ENCODE data around the gene NHP2. TPM values are rescaled to one million over a fixed set of nuclear protein-coding genes. Genes with fewer than 3 reads are reported as not detected.
A peak's percentile ranks its signal among the peaks of the same experiment; 100 is the strongest.

The NHP2 gene
- total RNA-seq, 1 experiment from 2014 or later = 232 TPM

DNA sequence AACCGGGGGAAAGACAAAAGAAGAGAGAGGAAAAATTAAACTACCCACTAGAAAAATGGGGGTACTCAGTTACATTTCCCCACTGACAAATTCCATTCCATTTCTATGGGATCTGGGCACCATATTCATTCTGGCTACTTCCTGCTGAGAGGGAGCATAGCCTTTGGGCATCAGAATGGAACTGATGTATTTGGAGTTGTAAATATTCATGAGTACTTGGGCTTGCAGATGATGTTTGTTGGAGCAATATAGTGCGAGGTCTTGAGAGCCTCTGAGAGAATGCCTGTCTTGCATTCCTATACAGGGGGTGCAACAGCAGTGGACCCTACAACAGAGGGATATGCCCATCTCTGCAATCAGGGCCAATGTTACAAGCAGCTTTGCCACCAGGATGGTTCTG, 16.8 kb upstream of the NHP2 start:
- intact Hi-C loops (cut with micrococcal nuclease; ENCODE audit: unreplicated experiment) = no loop called here
- Histone ChIP-seq H3K36me3 (ENCODE audit: insufficient read depth, low read length, poor library complexity, severe bottlenecking) (no peaks in the 10 kb centered on the region), H3K9me3 (ENCODE audit: low read depth, low read length, poor library complexity, severe bottlenecking) (no peaks in the 10 kb centered on the region), H3K27me3 (replicated peaks; ENCODE audit: insufficient read depth, low read depth, low read length, poor library complexity) (no peaks in the 10 kb centered on the region), H3K4me1 (ENCODE audit: insufficient read depth, low read length, poor library complexity, severe bottlenecking) (no peaks in the 10 kb centered on the region), H3K27ac (ENCODE audit: low read depth, low read length, poor library complexity, severe bottlenecking) (no peak overlapping the region), H3K4me3 (ENCODE audit: low read depth, low read length, poor library complexity, severe bottlenecking) (no peak overlapping the region)
- POLR2A ChIA-PET (ENCODE audit: low non-redundant PET) = no interaction called here
- TF ChIP-seq, protein P1, sequence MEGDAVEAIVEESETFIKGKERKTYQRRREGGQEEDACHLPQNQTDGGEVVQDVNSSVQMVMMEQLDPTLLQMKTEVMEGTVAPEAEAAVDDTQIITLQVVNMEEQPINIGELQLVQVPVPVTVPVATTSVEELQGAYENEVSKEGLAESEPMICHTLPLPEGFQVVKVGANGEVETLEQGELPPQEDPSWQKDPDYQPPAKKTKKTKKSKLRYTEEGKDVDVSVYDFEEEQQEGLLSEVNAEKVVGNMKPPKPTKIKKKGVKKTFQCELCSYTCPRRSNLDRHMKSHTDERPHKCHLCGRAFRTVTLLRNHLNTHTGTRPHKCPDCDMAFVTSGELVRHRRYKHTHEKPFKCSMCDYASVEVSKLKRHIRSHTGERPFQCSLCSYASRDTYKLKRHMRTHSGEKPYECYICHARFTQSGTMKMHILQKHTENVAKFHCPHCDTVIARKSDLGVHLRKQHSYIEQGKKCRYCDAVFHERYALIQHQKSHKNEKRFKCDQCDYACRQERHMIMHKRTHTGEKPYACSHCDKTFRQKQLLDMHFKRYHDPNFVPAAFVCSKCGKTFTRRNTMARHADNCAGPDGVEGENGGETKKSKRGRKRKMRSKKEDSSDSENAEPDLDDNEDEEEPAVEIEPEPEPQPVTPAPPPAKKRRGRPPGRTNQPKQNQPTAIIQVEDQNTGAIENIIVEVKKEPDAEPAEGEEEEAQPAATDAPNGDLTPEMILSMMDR (conservative IDR thresholded peaks at IDR 0.05; ENCODE audit: low read depth, low read length) = no peak
- no peak for TF ChIP-seq EZH2 (IDR thresholded peaks at IDR 0.05; ENCODE audit: borderline replicate concordance, low read depth, low read length, poor library complexity, severe bottlenecking)
- no TSS peak for BruUV-seq (replicated peaks)
- CTCF ChIA-PET = no interaction called here
- no peak for DNase-seq (ENCODE audit: low spot score)

DNA sequence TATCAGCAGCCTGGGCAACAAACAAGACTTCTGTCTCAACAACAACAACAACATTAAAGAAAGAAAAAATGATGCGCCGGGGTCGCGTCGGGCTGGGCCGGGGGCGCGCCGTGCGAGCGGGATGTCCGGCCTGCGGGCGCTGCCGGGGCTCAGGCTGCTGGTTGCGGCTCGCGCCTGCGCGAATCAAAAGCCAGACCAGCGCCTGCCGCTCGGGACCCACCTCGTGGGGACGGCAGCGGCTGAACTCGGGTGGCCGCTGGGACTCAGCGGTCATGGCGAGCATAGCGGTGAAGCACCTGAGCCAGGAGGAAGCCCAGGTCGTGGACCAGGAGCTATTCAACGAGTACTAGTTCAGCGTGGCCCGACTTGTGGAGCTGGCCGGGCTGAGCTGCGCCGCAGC, 11.9 kb upstream of the NHP2 start:
- ChIA-PET CTCF (interaction anchor here (0.9 kb wide), 1 partner anchor 9 kb away, joined by 4 read pairs; no protein-coding TSS in a partner anchor), POLR2A (ENCODE audit: low non-redundant PET) (no interaction called here)
- TF ChIP-seq EZH2 (IDR thresholded peaks at IDR 0.05; ENCODE audit: borderline replicate concordance, low read depth, low read length, poor library complexity, severe bottlenecking) = no peak
- TF ChIP-seq, protein P1 (conservative IDR thresholded peaks at IDR 0.05; ENCODE audit: low read depth, low read length) = no peak
- Histone ChIP-seq H3K4me1 (ENCODE audit: insufficient read depth, low read length, poor library complexity, severe bottlenecking) (no peaks in the 10 kb centered on the region), H3K27me3 (replicated peaks; ENCODE audit: insufficient read depth, low read depth, low read length, poor library complexity) (no peaks in the 10 kb centered on the region), H3K27ac (ENCODE audit: low read depth, low read length, poor library complexity, severe bottlenecking) (no peak overlapping the region), H3K4me3 (ENCODE audit: low read depth, low read length, poor library complexity, severe bottlenecking) (no peak overlapping the region), H3K36me3 (ENCODE audit: insufficient read depth, low read length, poor library complexity, severe bottlenecking) (no peaks in the 10 kb centered on the region), H3K9me3 (ENCODE audit: low read depth, low read length, poor library complexity, severe bottlenecking) (no peaks in the 10 kb centered on the region)
- intact Hi-C loops (cut with micrococcal nuclease; ENCODE audit: unreplicated experiment) = no loop called here
- DNase-seq (ENCODE audit: low spot score) = no peak
- BruUV-seq (replicated peaks) = no TSS peak

DNA sequence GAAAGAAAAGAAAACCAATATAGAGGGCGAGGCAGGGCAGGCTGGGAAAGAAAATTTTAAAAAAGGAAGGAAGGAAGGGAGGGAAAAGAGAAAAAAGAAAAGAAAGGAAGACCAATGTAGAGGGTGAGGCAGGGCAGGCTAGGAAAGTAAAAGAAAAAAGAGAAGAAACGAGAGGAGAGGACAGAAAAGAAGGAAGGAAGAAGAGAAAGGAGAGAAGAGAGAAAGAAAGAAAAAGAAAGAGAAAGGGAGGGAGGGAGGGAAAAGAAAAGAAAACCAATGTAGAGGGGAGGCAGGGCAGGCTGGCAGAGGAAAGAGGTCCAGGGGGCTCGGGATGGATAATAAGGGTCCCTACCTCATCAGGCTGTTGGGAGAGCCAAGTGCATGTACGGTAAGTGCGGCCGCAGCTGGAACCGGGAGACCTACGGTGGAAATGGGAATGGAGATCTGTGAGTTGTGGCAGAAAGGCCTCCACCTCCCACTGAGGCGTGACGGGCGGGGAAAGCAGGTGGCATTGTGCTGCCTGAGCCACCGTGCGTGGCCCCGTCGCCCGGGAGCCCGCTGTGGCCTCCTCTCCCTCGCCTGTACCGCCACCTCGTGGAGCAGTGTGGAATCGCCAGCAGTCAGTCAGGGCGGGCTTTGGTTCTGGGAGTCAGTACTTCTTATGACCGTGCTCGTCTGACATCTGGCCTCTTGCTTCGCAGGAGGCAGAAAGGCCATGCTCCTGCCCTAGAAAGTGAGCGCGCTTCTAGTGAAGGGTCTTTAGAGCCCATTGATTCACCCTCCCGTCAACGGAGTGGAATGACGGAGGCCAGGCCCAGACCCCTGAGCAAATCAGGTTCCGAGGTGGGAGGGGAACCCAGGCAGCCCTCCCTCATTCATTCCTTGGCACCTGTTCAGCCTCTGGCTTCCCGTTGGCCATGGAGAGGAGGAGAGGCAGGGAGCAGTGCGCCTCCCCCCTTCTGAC, 10.4 kb upstream of the NHP2 start:
- Histone ChIP-seq H3K36me3 (ENCODE audit: insufficient read depth, low read length, poor library complexity, severe bottlenecking) (no peaks in the 10 kb centered on the region), H3K27me3 (replicated peaks; ENCODE audit: insufficient read depth, low read depth, low read length, poor library complexity) (no peaks in the 10 kb centered on the region)
- POLR2A ChIA-PET (ENCODE audit: low non-redundant PET) = no interaction called here

More for the DNA sequence above, 10.4 kb upstream of the NHP2 start:
- intact Hi-C loops (cut with micrococcal nuclease; ENCODE audit: unreplicated experiment) = loop anchor here (1.0 kb wide), 1 partner anchor 88 kb away; no protein-coding TSS in a partner anchor
- no TSS peak for BruUV-seq (replicated peaks)
- H3K9me3 ChIP-seq (ENCODE audit: low read depth, low read length, poor library complexity, severe bottlenecking) = no peaks in the 10 kb centered on the region
- H3K27ac ChIP-seq (ENCODE audit: low read depth, low read length, poor library complexity, severe bottlenecking) = no peak overlapping the region
- no peaks in the 10 kb centered on the region for H3K4me1 ChIP-seq (ENCODE audit: insufficient read depth, low read length, poor library complexity, severe bottlenecking)
- H3K4me3 ChIP-seq (ENCODE audit: low read depth, low read length, poor library complexity, severe bottlenecking) = peak overlapping the region; percentile 25
- TF ChIP-seq, protein P1 (conservative IDR thresholded peaks at IDR 0.05; ENCODE audit: low read depth, low read length) = peak; percentile 93
- no peak for TF ChIP-seq EZH2 (IDR thresholded peaks at IDR 0.05; ENCODE audit: borderline replicate concordance, low read depth, low read length, poor library complexity, severe bottlenecking)
- peak; percentile 84 for DNase-seq (ENCODE audit: low spot score)
- CTCF ChIA-PET = interaction anchor here (0.6 kb wide), 1 partner anchor 52 kb away, joined by 5 read pairs; no protein-coding TSS in a partner anchor

All from A673 (cell line).